NCI-H748 treated with DMSO at 0.1 percent for 48 hours (cell line): ENCODE data around the gene ADD3.

Experiments used
- DNase-seq: peaks from one replicate; lab custom pipeline; 2025; lab: John Stamatoyannopoulos, UW

ADD3 gene

DNA sequence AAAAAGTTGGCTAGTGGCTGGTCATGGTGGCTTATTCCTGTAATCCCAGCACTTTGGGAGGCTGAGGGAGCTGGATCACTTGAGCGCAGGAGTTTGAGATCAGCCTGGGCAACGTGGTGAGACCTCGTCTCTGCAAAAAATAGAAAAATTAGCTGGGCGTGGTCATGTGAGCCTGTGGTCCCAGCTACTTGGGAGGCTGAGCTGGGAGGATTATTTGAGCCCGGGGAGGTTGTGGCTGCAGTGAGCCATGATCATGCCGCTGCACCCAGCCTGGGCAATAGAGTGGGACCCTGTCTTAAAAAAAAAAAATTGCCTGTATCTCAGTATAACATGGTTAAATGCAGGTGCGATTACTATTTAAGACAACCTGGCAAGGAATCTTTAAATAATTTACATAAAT, 61.0 kb downstream of the ADD3 start:
- DNase-seq: no peak

- DNase-seq: peak; percentile 21
Measured at GRCh38 chr10:110069502-110069982, 61.8 kb downstream of the ADD3 start.

DNA sequence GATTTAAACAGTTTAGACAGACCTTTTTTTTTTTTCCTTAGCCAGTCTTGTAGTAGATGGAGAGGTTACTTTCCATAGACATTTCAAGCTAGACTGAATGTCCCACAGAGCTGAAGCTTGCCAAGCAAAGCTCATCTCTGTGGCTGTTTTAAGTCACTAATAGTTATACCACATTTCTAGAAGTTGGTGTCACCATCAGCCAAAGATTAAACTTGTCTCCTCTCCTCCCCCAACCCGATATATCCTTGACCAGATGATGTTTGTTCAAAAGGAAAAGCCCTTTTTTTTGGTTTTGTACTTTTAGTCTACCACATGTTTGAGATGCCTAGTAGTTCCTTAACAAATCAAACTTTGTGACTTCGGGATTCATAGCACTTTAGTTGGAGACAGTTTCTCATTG, 66.1 kb downstream of the ADD3 start:
- DNase-seq: no peak

GRCh38 chr10:110074298-110074697, 66.5 kb downstream of the ADD3 start:
- DNase-seq: no peak

- no peak for DNase-seq
Measured at GRCh38 chr10:110074758-110075671, 67.2 kb downstream of the ADD3 start.

GRCh38 chr10:110075686-110076085, 67.9 kb downstream of the ADD3 start:
- DNase-seq: no peak

DNA sequence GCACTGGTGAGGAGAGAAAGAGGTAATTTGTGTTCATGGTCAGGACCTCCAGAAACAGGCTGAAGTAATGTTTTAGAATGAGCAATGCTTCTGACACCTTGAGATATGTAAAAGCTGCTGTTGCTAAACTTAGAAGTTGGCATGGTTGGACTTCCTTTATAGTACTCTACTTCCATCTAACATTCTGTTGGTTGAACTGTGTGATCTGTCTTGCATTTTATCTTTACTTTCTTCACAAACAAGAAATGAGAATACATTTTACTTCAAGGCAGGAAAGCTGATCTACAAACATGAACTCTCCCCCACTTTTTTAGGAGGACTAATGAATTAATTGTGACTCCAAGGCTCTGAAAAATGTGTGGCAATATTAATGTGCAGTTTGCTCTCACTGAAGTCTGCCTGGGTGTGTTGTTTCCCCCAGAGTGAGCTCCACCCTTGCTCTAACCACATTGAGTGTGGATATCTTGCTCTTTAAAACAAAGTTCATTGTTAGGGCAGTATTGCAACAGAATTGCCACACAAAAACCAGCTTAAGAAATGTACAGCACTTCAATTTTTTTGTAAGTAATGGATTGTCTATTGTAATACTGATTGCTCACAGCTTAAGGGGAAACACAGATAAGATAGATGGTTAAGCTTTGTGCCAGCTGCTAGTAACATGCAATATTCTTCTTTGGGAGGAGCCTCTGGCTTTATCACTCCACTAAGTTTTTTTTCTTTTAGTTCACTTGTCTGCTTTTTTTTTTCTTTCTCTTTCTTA, 69.0 kb downstream of the ADD3 start:
- DNase-seq: no peak

DNA sequence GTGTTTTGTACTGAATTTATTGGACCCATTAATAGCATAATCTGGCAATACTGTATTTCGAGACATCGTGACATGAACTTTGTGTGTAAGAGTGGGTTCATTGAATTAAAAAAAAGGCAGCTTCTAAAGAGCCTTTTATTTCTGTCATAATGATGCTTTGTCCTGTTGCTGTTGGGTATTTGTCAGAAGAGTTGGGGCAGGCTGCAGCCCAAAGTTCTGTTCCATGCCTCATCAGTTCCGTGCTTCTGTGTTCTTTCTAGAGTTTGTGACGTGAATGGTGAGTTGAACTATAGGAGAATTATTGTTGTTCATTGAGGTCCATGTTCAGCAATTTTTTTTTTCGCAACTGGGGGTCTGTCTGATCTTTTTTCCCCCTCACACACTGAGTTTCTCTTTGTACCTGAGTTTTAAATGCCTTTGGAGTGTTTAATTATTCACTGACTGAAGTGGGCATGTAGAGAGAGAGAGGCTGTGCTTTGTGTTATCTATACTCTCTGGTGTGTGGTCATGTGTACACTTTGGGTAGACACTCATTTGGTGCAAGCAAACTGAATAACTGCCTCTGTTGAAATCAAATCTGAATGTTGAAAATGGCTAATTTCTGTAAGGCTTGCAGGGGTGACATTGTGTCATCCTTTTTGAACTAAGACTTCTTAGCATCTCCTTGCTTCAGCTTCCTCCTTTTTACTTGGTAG, 69.8 kb downstream of the ADD3 start:
- DNase-seq: no peak

DNA sequence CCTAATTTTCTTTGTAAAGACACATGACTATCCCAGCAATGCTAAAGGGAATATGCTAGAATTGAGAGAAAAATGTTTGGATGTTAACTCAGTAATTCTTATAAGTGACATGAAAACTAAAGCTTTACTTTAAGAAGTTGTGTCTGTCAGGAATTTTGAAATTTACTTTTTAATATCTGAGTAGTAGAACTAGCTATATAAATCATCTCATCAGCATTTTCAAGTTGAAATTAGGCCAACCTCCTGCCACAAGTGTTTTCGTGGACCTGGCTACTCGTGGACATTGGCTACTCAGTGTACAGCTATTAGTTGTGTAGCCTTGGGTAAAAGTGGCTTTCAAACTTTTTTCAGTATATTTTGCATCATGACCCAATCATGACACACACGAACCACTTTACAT, 70.5 kb downstream of the ADD3 start:
- no peak for DNase-seq

DNA sequence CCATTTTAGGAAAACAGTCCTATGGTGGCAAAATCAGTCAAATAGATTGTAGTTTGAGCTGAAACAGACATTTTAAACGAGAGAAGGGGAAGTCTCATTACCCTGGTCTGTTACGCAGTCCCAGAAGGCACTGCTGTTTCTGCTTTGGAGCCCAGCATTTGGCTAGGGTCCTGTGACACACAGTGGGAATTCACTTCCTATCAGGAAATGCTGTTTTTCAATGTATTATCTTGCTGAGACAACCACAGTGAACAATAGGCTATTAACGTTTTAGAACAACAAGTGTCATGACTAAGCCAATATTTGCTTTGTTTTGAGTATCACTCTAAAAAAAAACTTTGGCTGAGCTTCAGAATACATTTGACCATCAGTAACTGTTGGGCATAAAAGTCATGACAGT, 74.1 kb downstream of the ADD3 start:
- DNase-seq: peak; percentile 40

DNA sequence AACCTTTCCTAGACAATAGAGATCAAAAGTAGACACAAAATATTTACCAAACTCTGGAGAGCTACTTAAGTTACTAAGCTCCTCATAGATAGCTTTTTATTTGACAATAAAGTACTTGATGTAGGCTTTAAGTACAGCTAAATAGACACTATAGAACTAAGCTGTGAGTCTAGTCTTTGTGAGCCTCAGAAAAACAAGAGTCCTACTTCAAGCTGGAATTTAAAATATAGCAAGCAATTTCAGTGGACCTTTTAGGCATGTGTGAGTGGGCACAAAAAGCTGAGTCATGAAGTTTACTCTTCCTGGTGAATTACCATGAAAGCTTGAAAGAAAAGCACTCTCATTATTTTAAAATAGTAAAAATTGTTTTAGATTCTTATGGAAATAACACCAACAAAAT, 76.1 kb downstream of the ADD3 start:
- no peak for DNase-seq

DNA sequence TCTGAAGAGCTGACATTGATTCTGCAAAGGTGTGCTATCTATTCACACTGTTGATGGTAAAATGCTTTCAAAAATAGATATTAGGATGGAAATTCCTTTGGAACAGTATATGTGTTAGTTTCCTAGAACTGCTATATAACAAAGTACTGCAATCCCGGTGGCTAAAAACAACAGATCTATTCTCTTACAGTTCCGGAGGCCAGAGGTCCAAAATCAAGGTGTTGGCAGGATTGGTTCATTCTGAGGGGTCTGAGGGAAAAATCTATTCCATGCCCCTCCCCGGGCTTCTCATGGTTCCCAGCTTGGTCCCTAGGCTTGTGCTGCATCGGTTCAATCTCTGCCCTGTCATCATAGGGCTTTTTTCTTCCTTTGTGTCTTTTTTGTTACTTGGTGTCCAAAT, 79.9 kb downstream of the ADD3 start:
- no peak for DNase-seq

GRCh38 chr10:110088367-110089104, 80.8 kb downstream of the ADD3 start:
- DNase-seq: no peak

DNA sequence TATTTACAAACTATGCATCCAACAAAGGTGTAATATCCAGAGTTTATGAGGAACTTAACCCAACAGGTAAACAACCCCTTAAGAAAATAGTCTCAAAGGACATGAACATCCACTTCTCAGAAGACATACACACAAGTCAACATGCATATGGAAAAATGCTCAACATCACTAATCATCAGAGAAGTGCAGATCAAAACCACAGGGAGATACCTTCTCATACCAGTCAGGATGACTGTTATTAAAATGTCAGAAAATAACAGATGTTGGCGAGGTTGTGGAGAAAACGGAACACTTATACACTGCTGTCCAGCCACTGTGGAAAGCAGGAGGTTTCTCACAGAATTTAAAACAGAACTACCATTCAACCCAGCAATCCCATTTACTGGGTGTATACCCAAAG, 84.0 kb downstream of the ADD3 start:
- no peak for DNase-seq

DNA sequence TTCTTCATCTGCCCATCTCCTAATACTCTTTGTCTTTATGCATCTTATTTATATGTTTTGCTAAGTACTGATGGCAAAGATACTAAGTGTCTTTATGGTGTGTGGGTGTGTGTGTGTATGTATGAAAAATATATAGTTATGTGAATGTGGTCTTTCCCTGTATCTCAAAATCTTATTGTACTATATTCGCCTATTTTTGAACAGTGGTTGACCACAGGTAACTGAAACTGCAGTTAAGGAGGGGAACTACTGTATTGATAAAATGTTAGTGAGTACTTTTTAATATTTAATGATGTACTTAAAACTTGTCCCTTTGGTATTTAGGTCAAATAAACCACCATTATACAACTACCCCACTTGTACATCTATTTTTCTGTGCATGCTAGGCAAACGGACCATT, 85.9 kb downstream of the ADD3 start:
- no peak for DNase-seq

DNA sequence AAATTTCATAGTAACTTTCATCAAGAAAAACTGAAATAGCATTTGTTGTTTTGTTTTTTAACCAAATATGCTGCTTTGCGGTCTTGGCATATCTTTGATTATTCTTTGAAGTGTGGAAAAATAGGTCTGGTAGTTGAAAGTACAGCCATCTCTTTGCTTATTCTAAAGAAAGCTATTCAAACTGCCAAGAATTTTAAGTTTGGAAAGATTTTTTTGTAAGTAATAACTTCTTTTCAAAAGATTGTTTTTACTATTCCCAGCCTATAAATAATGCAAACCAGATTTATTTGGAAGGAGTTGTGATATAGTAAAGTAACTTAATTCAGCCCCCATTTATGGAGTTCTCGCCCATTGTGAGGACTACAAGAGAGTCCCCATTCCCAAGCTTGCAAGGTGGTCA, 87.0 kb downstream of the ADD3 start:
- no peak for DNase-seq

DNA sequence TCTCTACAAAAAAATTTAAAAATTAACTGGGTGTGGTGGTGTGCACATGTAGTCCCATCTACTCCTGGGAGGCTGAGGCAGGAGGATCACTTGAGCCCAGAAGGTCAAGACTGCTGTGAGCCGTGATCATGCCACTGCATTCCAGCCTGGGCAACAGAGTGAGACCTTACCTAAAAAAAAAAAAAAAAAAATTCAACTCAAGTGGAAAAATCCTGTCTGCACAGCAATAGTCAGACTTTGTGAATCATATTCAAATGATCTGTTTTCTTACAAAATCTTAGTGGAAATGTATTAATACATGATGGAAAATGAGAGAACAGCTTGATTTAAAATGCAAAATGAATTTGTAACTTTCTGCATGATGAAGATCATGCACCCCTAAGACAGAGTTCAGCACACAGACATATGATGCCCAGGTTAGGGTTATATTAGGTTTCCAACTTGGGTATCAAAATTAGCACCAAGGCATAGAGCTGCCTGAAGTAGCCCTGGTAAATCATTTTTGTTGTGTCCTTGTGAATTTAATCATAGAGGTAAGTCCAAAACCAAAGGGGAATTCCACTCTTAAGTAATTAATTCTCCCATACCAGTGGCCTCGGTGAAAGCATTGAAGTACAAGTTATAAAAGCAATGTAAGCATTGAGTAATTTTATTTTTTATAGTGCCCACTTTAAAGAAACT, 93.8 kb downstream of the ADD3 start:
- DNase-seq: no peak

GRCh38 chr10:110103921-110104461, 96.2 kb downstream of the ADD3 start:
- no peak for DNase-seq

- DNase-seq: no peak
Measured at GRCh38 chr10:110105873-110106272, 98.1 kb downstream of the ADD3 start.

- no peak for DNase-seq
Measured at GRCh38 chr10:110107430-110107829, 99.6 kb downstream of the ADD3 start.

DNA sequence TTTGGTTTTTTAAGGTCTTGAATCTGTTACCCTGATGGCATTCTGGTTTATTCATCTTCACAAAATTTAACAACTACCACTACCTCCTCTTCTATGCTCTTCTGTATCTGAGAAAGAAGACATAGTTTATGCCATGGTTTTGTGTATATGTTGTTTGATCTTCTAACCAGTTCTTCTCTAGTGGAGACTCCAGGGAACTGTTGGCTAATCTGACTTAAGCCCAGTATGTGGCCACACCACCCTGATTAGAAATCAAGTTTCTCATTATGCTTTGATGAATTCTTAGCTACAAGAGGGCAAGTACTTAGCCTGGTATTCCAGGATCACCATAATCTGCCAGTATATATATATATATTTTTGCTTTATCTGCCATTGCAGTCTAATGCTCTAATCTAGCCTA, 100.1 kb downstream of the ADD3 start:
- DNase-seq: no peak
